GM23338 (cell line): ENCODE results near the gene RNF187. TPM values are rescaled to one million over a fixed set of nuclear protein-coding genes. Genes with fewer than 3 reads are reported as not detected.
"Not testable (repeated sequence)": the region's sequence is repeated elsewhere in the genome, so short reads cannot be mapped to it uniquely, and the experiment has no call there.

Source experiments
- ATAC-seq: fragments of 200-7000 bp; cut with Tn5 transposase; 3 replicates; pipeline ENCODE4 v1.9.1; 2020
- DNase-seq: peaks from one replicate; pipeline ENCODE4 v3.0.0-alpha.2; 2015; ENCODE audit warnings: low spot score
- H2AFZ ChIP-seq: fragments of 200-600 bp; sonication (generic); 2 replicates; pipeline ENCODE4 v1.8.0; 2016; ENCODE audit warnings: antibody characterized with exemption, mild to moderate bottlenecking, moderate library complexity
- H3F3A ChIP-seq: fragments of 200-600 bp; sonication (generic); replicated peaks from 2 replicates; pipeline ENCODE4 v1.8.0; 2017; ENCODE audit warnings: antibody characterized with exemption, mixed run types, low read depth
- H3K27ac ChIP-seq: fragments of 200-600 bp; sonication (generic); 2 replicates; pipeline ENCODE4 v1.6.1; 2016; ENCODE audit warnings: low read depth
- H3K27me3 ChIP-seq: fragments of 200-600 bp; sonication (generic); 2 replicates; pipeline ENCODE4 v1.8.0; 2016; ENCODE audit warnings: mild to moderate bottlenecking, mixed run types, moderate library complexity; ENCODE audit not compliant: insufficient read depth
- H3K36me3 ChIP-seq: fragments of 200-600 bp; sonication (generic); 2 replicates; pipeline ENCODE4 v1.8.0; 2016; ENCODE audit warnings: mild to moderate bottlenecking; ENCODE audit not compliant: insufficient read depth
- H3K4me1 ChIP-seq: fragments of 200-600 bp; sonication (generic); 2 replicates; pipeline ENCODE4 v1.8.0; 2016; ENCODE audit warnings: mild to moderate bottlenecking, moderate library complexity; ENCODE audit not compliant: insufficient read depth
- H3K4me2 ChIP-seq: fragments of 200-600 bp; sonication (generic); 2 replicates; pipeline ENCODE4 v1.7.1; 2017; ENCODE audit warnings: mixed run types
- H3K4me3 ChIP-seq: fragments of 200-600 bp; sonication (generic); 2 replicates; pipeline ENCODE4 v1.6.1; 2016; ENCODE audit warnings: mixed run types
- H3K79me2 ChIP-seq: fragments of 200-600 bp; sonication (generic); replicated peaks from 2 replicates; pipeline ENCODE4 v1.8.0; 2017; ENCODE audit warnings: mild to moderate bottlenecking; ENCODE audit not compliant: insufficient read depth
- H3K9me2 ChIP-seq: fragments of 200-600 bp; sonication (generic); 2 replicates; pipeline ENCODE4 v1.8.0; 2017; ENCODE audit not compliant: insufficient read depth
- H4K20me1 ChIP-seq: fragments of 200-600 bp; sonication (generic); replicated peaks from 2 replicates; pipeline ENCODE4 v1.8.0; 2017; ENCODE audit warnings: mild to moderate bottlenecking; ENCODE audit not compliant: insufficient read depth
- H3K27ac Mint-ChIP-seq: 2 replicates; pipeline ENCODE4 v1.8.0; 2020; ENCODE audit warnings: inconsistent platforms, mild to moderate bottlenecking, moderate library complexity, mixed read lengths
- H3K27me3 Mint-ChIP-seq: 3 replicates; pipeline ENCODE4 v1.8.0; 2022; ENCODE audit warnings: low read depth, mild to moderate bottlenecking, moderate library complexity, mixed read lengths, inconsistent platforms; ENCODE audit not compliant: insufficient read depth, poor library complexity
- H3K36me3 Mint-ChIP-seq: 3 replicates; pipeline ENCODE4 v1.8.0; 2021; ENCODE audit warnings: low read depth, mild to moderate bottlenecking, inconsistent platforms, moderate library complexity, mixed read lengths
- H3K4me1 Mint-ChIP-seq: 3 replicates; pipeline ENCODE4 v1.8.0; 2020; ENCODE audit warnings: mild to moderate bottlenecking, inconsistent platforms, mixed read lengths
- H3K4me3 Mint-ChIP-seq: 3 replicates; pipeline ENCODE4 v1.8.0; 2021; ENCODE audit warnings: moderate library complexity, mild to moderate bottlenecking, inconsistent platforms, mixed read lengths
- H3K9me3 Mint-ChIP-seq: 3 replicates; pipeline ENCODE4 v1.8.0; 2020; ENCODE audit warnings: moderate library complexity, mild to moderate bottlenecking, inconsistent platforms, mixed read lengths
- CREB1 ChIP-seq: fragments of 250-450 bp; sonication (Bioruptor Pico); IDR thresholded peaks from 2 replicates; pipeline ENCODE4 v1.5.0; 2020; ENCODE audit warnings: low read depth, mild to moderate bottlenecking, moderate library complexity
- CTCF ChIP-seq, 2 experiments: fragments of 200-600 bp in 1 of 2; sonication (generic) in 1 of 2; conservative IDR thresholded peaks; 2 replicates each; pipeline versions ENCODE4 v1.5.1 to v1.6.1; 2016 to 2017; ENCODE audit warnings: antibody characterized with exemption in 2 of 2, low read depth in 2 of 2, mild to moderate bottlenecking in 2 of 2, moderate library complexity in 1 of 2
- EZH2 ChIP-seq: fragments of 200-600 bp; sonication (generic); IDR thresholded peaks from one replicate; pipeline ENCODE4 v1.8.0; 2017; ENCODE audit warnings: antibody characterized with exemption, mild to moderate bottlenecking, low read depth; ENCODE audit not compliant: unreplicated experiment
- EZH2phosphoT487 ChIP-seq: fragments of 200-600 bp; sonication (generic); IDR thresholded peaks from one replicate; pipeline ENCODE4 v1.8.1; 2018; ENCODE audit warnings: antibody characterized with exemption; ENCODE audit not compliant: unreplicated experiment
- JUNB ChIP-seq: IDR thresholded peaks from one replicate; pipeline ENCODE4 v1.6.1; 2016; ENCODE audit warnings: antibody characterized with exemption; ENCODE audit not compliant: unreplicated experiment
- POLR2AphosphoS5 ChIP-seq: IDR thresholded peaks from 2 replicates; pipeline ENCODE4 v1.6.1; 2016; ENCODE audit warnings: antibody characterized with exemption, low read depth
- REST ChIP-seq: IDR thresholded peaks from one replicate; pipeline ENCODE4 v1.6.1; 2018; ENCODE audit warnings: antibody characterized with exemption; ENCODE audit not compliant: unreplicated experiment
- STAT1 ChIP-seq: IDR thresholded peaks from one replicate; pipeline ENCODE4 v1.6.1; 2016; ENCODE audit warnings: antibody characterized with exemption; ENCODE audit not compliant: unreplicated experiment
- ZNF331 ChIP-seq: fragments of 250-450 bp; sonication (Bioruptor Pico); IDR thresholded peaks from 2 replicates; pipeline ENCODE4 v1.5.0; 2020; ENCODE audit warnings: low read depth, mild to moderate bottlenecking, moderate library complexity
- polyA plus RNA-seq: library from polyadenylated mRNA; unstranded; fragments of >200 nt; fragmentation: Nextera tagmentation; extraction: Ambion mirVana; gene quantifications from 2 replicates; pipeline ENCODE4 v1.2.1, GENCODE V29; 2016
- total RNA-seq: library from RNA; depleted of rRNA; stranded (reverse); fragments of >200 nt; shearing (Covaris generic); gene quantifications from 2 replicates; pipeline ENCODE4 v1.2.3, GENCODE V29; 2014
- TF ChIP-seq, protein P1 (sequence below): IDR thresholded peaks from 2 replicates; pipeline ENCODE4 v1.6.1; 2016; ENCODE audit warnings: antibody characterized with exemption

The RNF187 gene
- total and polyA plus RNA-seq, 2 experiments from 2014 or later = 24.8 to 55.3 TPM

GRCh38 chr1:228465141-228465540, 22.0 kb upstream of the RNF187 start (continued):
- no peak for TF ChIP-seq ZNF331
- TF ChIP-seq STAT1 = no peak
- TF ChIP-seq CTCF (conservative IDR thresholded peaks at IDR 0.05; ENCODE audit: low read depth in 2 of 2) = no peak
- TF ChIP-seq, protein P1, sequence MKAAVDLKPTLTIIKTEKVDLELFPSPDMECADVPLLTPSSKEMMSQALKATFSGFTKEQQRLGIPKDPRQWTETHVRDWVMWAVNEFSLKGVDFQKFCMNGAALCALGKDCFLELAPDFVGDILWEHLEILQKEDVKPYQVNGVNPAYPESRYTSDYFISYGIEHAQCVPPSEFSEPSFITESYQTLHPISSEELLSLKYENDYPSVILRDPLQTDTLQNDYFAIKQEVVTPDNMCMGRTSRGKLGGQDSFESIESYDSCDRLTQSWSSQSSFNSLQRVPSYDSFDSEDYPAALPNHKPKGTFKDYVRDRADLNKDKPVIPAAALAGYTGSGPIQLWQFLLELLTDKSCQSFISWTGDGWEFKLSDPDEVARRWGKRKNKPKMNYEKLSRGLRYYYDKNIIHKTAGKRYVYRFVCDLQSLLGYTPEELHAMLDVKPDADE = no peak
- no peak for TF ChIP-seq CREB1 (CRISPR knock-in tag)
- TF ChIP-seq EZH2phosphoT487 = no peak
- no peak for TF ChIP-seq POLR2AphosphoS5
- TF ChIP-seq EZH2 = no peak

DNA sequence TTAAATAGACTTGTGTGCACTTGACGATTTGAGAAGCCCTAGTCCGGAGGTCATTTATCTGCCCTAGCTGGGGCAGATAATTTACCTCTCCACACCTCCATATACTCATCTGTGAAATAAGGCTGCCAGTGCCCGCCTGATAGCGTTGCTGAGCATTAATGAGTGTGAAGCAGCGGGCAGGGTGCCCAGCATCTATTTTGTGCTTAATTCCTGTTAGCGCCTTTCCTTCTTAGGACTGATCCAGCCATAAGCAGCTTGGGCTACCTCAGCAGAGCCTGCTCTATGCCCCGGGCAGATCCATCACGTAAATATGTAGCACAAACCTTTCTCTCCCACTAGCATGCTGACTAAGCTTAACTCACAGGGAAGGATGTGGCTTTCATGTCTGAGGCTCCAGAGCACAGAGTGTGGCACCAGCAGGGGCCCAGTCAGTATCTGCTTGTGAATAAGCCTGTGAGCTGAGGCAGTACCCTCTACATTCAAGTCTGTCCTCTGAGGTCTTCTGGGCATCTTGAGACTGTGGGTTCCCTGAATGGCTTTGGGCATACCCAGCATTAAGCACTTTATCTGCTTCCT, 21.5 kb upstream of the RNF187 start:
- Mint-ChIP-seq H3K9me3 (no peaks in the 10 kb centered on the region), H3K4me3 (peak overlapping the region; percentile 86), H3K36me3 (no peaks in the 10 kb centered on the region), H3K4me1 (peaks cover 23% of the 10 kb centered on the region), H3K27ac (no peak overlapping the region), H3K27me3 (peaks cover 47% of the 10 kb centered on the region)
- H3K79me2 ChIP-seq = no peaks in the 10 kb centered on the region
- H3K4me2 ChIP-seq = peak overlapping the region; percentile 79
- peaks cover 91% of the 10 kb centered on the region for H3K27me3 ChIP-seq
- H3K4me1 ChIP-seq = peaks cover 30% of the 10 kb centered on the region
- TF ChIP-seq REST (no peak), EZH2 (peak; percentile 38), JUNB (no peak)
- H3K9me2 ChIP-seq = no peaks in the 10 kb centered on the region
- peak overlapping the region; percentile 82 for H3K4me3 ChIP-seq
- 0 out of 2 replicates have a peak, but pooled peaks cover 11% of the 10 kb centered on the region for H3F3A ChIP-seq
- H2AFZ ChIP-seq = no peak overlapping the region
- H3K36me3 ChIP-seq = no peaks in the 10 kb centered on the region
- ATAC-seq = no peak
- no peaks in the 10 kb centered on the region; the same call in none of the 2 replicates for H4K20me1 ChIP-seq
- DNase-seq = no peak
- no peak overlapping the region for H3K27ac ChIP-seq

DNA sequence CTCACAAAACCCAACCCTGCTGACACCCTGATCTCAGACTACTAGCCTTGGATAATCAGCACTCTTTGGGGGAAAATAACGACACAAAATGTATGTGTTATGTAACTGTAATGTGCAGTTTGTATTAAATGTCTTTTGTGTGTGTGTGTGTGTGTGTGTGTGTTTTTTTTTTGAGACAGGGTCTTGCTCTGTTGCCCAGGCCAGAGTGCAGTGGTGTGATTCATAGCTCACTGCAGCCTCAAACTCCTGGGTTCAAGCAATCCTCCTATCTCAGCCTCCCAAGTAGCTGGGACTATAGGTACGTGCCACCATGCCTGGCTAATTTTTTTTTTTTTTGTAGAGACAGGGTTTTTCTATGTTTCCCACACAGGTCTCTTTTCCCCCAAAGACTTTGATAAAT, 19.0 kb upstream of the RNF187 start:
- not testable (repeated sequence) for H3K36me3 Mint-ChIP-seq, H3K9me2 ChIP-seq, H3K4me3 ChIP-seq, DNase-seq, H3K4me2 ChIP-seq, H3K27ac Mint-ChIP-seq, H4K20me1 ChIP-seq, ATAC-seq, H3K4me3 Mint-ChIP-seq, H2AFZ ChIP-seq, H3K27ac ChIP-seq, H3K9me3 Mint-ChIP-seq, H3K79me2 ChIP-seq, H3K36me3 ChIP-seq
- peaks cover 42% of the 10 kb centered on the region for H3K4me1 ChIP-seq
- peaks cover 86% of the 10 kb centered on the region for H3K27me3 ChIP-seq
- Mint-ChIP-seq H3K27me3 (peaks cover 48% of the 10 kb centered on the region), H3K4me1 (peaks cover 34% of the 10 kb centered on the region)
- 0 out of 2 replicates have a peak, but pooled peaks cover 11% of the 10 kb centered on the region for H3F3A ChIP-seq
